Rectal smooth muscle tissue (tissue), 1 donor: ENCODE data around the gene NDUFAF2.

ENCODE experiments used
- H3K27ac ChIP-seq: one replicate; pipeline ENCODE4 v1.7.0; 2013; ENCODE audit warnings: low read depth, low read length, inconsistent platforms
- H3K27me3 ChIP-seq: one replicate; pipeline ENCODE4 v1.7.0; 2013; ENCODE audit warnings: low read length; ENCODE audit not compliant: control insufficient read depth, insufficient read depth
- H3K36me3 ChIP-seq: one replicate; pipeline ENCODE4 v1.7.0; 2013; ENCODE audit warnings: low read length; ENCODE audit not compliant: control insufficient read depth, insufficient read depth
- H3K4me1 ChIP-seq: one replicate; pipeline ENCODE4 v1.7.0; 2013; ENCODE audit warnings: low read length; ENCODE audit not compliant: control insufficient read depth, insufficient read depth
- H3K4me3 ChIP-seq: one replicate; pipeline ENCODE4 v1.7.0; 2013; ENCODE audit warnings: low read length
- H3K9ac ChIP-seq: one replicate; pipeline ENCODE4 v1.7.0; 2013; ENCODE audit warnings: low read length

Gene NDUFAF2

GRCh38 chr5:61202213-61202612 is 257.2 kb downstream of the NDUFAF2 start:
- Histone ChIP-seq H3K4me1 (no peaks in the 10 kb centered on the region), H3K27ac (no peak overlapping the region), H3K36me3 (no peaks in the 10 kb centered on the region), H3K4me3 (no peak overlapping the region), H3K27me3 (no peaks in the 10 kb centered on the region), H3K9ac (no peak overlapping the region)
